Measurements from ENCODE around the gene RAB9B.

DNA sequence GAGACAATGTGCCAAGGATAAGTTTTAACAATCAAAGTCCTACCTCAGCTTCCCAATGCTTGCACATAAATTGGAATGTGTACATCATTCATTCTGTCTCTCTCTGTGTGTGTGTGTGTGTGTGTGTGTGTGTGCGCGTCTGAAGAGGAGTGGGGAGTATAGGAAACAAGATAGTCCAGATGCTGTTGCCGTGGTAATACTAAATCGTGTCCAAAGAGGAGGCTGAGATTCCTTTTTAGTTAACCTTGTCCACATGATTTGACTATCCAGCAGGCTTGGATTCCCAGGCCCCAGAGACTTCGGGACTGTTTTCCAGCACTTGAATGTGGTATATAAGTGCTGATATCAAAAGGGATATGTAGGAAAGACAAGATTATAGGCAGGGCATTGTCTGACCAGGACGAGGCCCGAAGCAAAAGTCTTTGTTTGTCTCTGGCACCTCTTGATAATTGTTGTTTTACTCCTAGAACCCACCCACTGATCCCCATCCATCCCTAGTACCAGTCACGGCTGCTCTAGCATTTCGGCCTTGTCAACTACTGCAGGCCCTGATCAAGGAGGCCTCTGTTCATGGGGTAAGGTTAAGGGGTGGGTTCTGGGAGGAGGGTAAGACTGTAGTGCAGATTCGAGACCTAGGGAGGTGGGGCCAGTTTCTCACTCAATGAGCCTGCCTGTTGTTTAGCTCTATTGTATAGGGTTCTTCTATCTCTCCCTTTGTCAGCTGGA is 51.6 kb downstream of the RAB9B start:
- TF ChIP-seq POLR2AphosphoS2 (conservative IDR thresholded peaks at IDR 0.05; ENCODE audit: low read length) (no peak), POLR2A (IDR thresholded peaks at IDR 0.05; ENCODE audit: low read length) (no peak), RNF2 (IDR thresholded peaks at IDR 0.05; ENCODE audit: borderline replicate concordance, low read depth) (no peak)
- TF ChIP-seq, protein P1, sequence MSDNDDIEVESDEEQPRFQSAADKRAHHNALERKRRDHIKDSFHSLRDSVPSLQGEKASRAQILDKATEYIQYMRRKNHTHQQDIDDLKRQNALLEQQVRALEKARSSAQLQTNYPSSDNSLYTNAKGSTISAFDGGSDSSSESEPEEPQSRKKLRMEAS (IDR thresholded peaks at IDR 0.05), result no peak
- TF ChIP-seq, protein P2, sequence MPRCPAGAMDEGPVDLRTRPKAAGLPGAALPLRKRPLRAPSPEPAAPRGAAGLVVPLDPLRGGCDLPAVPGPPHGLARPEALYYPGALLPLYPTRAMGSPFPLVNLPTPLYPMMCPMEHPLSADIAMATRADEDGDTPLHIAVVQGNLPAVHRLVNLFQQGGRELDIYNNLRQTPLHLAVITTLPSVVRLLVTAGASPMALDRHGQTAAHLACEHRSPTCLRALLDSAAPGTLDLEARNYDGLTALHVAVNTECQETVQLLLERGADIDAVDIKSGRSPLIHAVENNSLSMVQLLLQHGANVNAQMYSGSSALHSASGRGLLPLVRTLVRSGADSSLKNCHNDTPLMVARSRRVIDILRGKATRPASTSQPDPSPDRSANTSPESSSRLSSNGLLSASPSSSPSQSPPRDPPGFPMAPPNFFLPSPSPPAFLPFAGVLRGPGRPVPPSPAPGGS (IDR thresholded peaks at IDR 0.05), result no peak
- TF ChIP-seq, protein P3, sequence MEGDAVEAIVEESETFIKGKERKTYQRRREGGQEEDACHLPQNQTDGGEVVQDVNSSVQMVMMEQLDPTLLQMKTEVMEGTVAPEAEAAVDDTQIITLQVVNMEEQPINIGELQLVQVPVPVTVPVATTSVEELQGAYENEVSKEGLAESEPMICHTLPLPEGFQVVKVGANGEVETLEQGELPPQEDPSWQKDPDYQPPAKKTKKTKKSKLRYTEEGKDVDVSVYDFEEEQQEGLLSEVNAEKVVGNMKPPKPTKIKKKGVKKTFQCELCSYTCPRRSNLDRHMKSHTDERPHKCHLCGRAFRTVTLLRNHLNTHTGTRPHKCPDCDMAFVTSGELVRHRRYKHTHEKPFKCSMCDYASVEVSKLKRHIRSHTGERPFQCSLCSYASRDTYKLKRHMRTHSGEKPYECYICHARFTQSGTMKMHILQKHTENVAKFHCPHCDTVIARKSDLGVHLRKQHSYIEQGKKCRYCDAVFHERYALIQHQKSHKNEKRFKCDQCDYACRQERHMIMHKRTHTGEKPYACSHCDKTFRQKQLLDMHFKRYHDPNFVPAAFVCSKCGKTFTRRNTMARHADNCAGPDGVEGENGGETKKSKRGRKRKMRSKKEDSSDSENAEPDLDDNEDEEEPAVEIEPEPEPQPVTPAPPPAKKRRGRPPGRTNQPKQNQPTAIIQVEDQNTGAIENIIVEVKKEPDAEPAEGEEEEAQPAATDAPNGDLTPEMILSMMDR (IDR thresholded peaks at IDR 0.05), result no peak

All from A549 (cell line).